GM12878 (cell line): Measurements from ENCODE around the gene ZFC3H1. TPM values are rescaled to one million over a fixed set of nuclear protein-coding genes. Genes with fewer than 3 reads are reported as not detected.
A peak's percentile ranks its signal among the peaks of the same experiment; 100 is the strongest.

Source experiments
- ATAC-seq: fragments of 200-7000 bp; cut with Tn5 transposase; 3 replicates; pipeline ENCODE4 v1.9.1; 2020; ENCODE audit warnings: mild to moderate bottlenecking, moderate library complexity
- BruUV-seq: library from RNA; stranded (reverse); fragments of 400-500 nt; replicated peaks from 2 replicates; lab custom pipeline; 2021; lab: Mats Ljungman, UMichigan
- CTCF ChIA-PET: fragments of 300-600 bp; sonication (Branson Sonifier 250); formaldehyde crosslinking; extraction: SDS; loops from one replicate; lab custom pipeline; 2021; ENCODE audit warnings: inconsistent platforms; lab: Yijun Ruan, JAX
- POLR2A ChIA-PET: fragments of 350-600 bp; formaldehyde crosslinking; extraction: SDS; loops from one replicate; lab custom pipeline; 2021; ENCODE audit warnings: inconsistent platforms; lab: Charles Lee
- RAD21 ChIA-PET: fragments of 300-600 bp; sonication (Branson Sonifier 250); formaldehyde crosslinking; loops from one replicate; lab custom pipeline; 2023; ENCODE audit warnings: antibody characterized with exemption; ENCODE audit not compliant: unreplicated experiment; lab: Charles Lee
- SMC1A ChIA-PET: fragments of 300-600 bp; sonication (Branson Sonifier 250); formaldehyde crosslinking; loops from one replicate; lab custom pipeline; 2023; ENCODE audit not compliant: unreplicated experiment, uncharacterized antibody; lab: Charles Lee
- DNase-seq: peaks from one replicate; pipeline ENCODE4 v3.0.0-alpha.2; 2011; ENCODE audit warnings: low read depth, low spot score
- FAIRE-seq: peaks from 3 replicates; lab custom pipeline; 2011; peaks lifted over from hg19 to GRCh38; lab: Jason Lieb, UNC
- H2AFZ ChIP-seq: 2 replicates; pipeline ENCODE4 v1.6.0; 2011; ENCODE audit warnings: low read depth, low read length, control low read depth; ENCODE audit not compliant: control insufficient read depth
- H3K27ac ChIP-seq: 2 replicates; pipeline ENCODE4 v1.5.1; 2011; ENCODE audit warnings: control low read depth; ENCODE audit not compliant: control insufficient read depth, insufficient read depth
- H3K27me3 ChIP-seq, 2 experiments: replicated peaks in 1 of 2; 2 replicates each; pipeline versions ENCODE4 v1.6.0 to v1.6.1; 2011; ENCODE audit warnings: low read length in 1 of 2; ENCODE audit not compliant: control insufficient read depth in 2 of 2, insufficient read depth in 2 of 2
- H3K36me3 ChIP-seq, 2 experiments: 2 replicates each; pipeline ENCODE4 v1.5.1; 2011; ENCODE audit warnings: low read length in 1 of 2; ENCODE audit not compliant: control insufficient read depth in 2 of 2, insufficient read depth in 2 of 2
- H3K4me1 ChIP-seq: 2 replicates; pipeline ENCODE4 v1.6.1; 2011; ENCODE audit warnings: mild to moderate bottlenecking, low read length, moderate library complexity, mixed read lengths; ENCODE audit not compliant: control insufficient read depth, insufficient read depth
- H3K4me2 ChIP-seq: 2 replicates; pipeline ENCODE4 v1.6.0; 2011; ENCODE audit warnings: control low read depth; ENCODE audit not compliant: control insufficient read depth, insufficient read depth
- H3K4me3 ChIP-seq: fragments of 200-600 bp; sonication (generic); 2 replicates; pipeline ENCODE4 v1.5.1; 2016
- H3K79me2 ChIP-seq: 2 replicates; pipeline ENCODE4 v1.6.0; 2011; ENCODE audit warnings: low read length; ENCODE audit not compliant: control insufficient read depth, insufficient read depth
- H3K9ac ChIP-seq: 2 replicates; pipeline ENCODE4 v1.8.0; 2011; ENCODE audit warnings: low read length, control low read depth, mixed read lengths; ENCODE audit not compliant: control insufficient read depth, insufficient read depth
- H3K9me3 ChIP-seq: replicated peaks from 3 replicates; pipeline ENCODE4 v1.5.1; 2011; ENCODE audit warnings: mild to moderate bottlenecking, low read length; ENCODE audit not compliant: control insufficient read depth, insufficient read depth
- H4K20me1 ChIP-seq: 2 replicates; pipeline ENCODE4 v1.6.0; 2011; ENCODE audit not compliant: control insufficient read depth, insufficient read depth
- ASH2L ChIP-seq: fragments of 300-600, 200-600 bp; sonication (generic); IDR thresholded peaks from 2 replicates; pipeline ENCODE4 v1.6.1; 2017; ENCODE audit warnings: low read depth, mild to moderate bottlenecking, borderline replicate concordance
- KDM1A ChIP-seq: fragments of 200-600 bp; sonication (generic); IDR thresholded peaks from 2 replicates; pipeline ENCODE4 v1.6.1; 2016; ENCODE audit warnings: borderline replicate concordance
- NFYA ChIP-seq: IDR thresholded peaks from 2 replicates; pipeline ENCODE4 v1.6.1; 2011; ENCODE audit warnings: low read depth, mild to moderate bottlenecking, low read length, improper control_type of control experiment, borderline replicate concordance
- PML ChIP-seq: IDR thresholded peaks from 2 replicates; pipeline ENCODE4 v1.6.1; 2012; ENCODE audit warnings: low read length, inconsistent platforms
- POLR2A ChIP-seq: IDR thresholded peaks from 2 replicates; pipeline ENCODE4 v1.6.1; 2011; ENCODE audit warnings: low read depth, mild to moderate bottlenecking, low read length
- SREBF1 ChIP-seq: IDR thresholded peaks from 2 replicates; pipeline ENCODE4 v1.6.1; 2012; ENCODE audit warnings: mild to moderate bottlenecking, low read length
- STAT1 ChIP-seq: fragments of 450-650 bp; conservative IDR thresholded peaks from 2 replicates; pipeline ENCODE4 v1.6.1; 2014; ENCODE audit warnings: antibody characterized with exemption, mild to moderate bottlenecking
- STAT3 ChIP-seq: IDR thresholded peaks from 2 replicates; pipeline ENCODE4 v1.6.1; 2011; ENCODE audit warnings: low read depth, low read length, improper control_type of control experiment
- TCF3 ChIP-seq: IDR thresholded peaks from 2 replicates; pipeline ENCODE4 v1.6.1; 2012; ENCODE audit warnings: low read depth, mild to moderate bottlenecking, low read length, borderline replicate concordance; ENCODE audit not compliant: insufficient read depth
- WGBS: methylation state at CpG from one replicate; pipeline ENCODE4 v1.1.6; 2016; ENCODE audit warnings: low lambda C conversion rate; ENCODE audit not compliant: insufficient replicate concordance, insufficient coverage; ENCODE audit errors: missing lambda C conversion rate; 5-methylcytosine and 5-hydroxymethylcytosine counted together
- in situ Hi-C: fragments of 300-500 bp; cut with MboI; formaldehyde crosslinking; loops from 9 replicates; pipeline ENCODE4 v1.14.3; 2018; ENCODE audit warnings: mixed read lengths
- intact Hi-C: fragments of 100-400 bp; cut with micrococcal nuclease; formaldehyde crosslinking; loops from one replicate; pipeline ENCODE4 v1.14.2; 2022; ENCODE audit not compliant: unreplicated experiment
- polyA plus RNA-seq, 11 experiments: library from polyadenylated mRNA; depleted of rRNA in 4 of 11; unstranded in 6 of 11; stranded (reverse) in 5 of 11; fragments of >200 nt; fragmentation: Nextera tagmentation in 4 of 11; fragmentation: Illumina TruSeq in 1 of 11; extraction: Ambion mirVana in 4 of 11; extraction: Trizol in 1 of 11; gene quantifications; 1 replicate in 1 of 11; 2 replicates in 10 of 11; pipeline versions ENCODE4 v1.2.1 to v1.2.3, GENCODE V29; 2011 to 2016; ENCODE audit warnings: inconsistent platforms in 2 of 11, missing spikeins in 2 of 11, low read depth in 1 of 11
- total RNA-seq, 4 experiments: library from RNA; depleted of rRNA in 3 of 4; stranded (reverse); fragments of >200 nt in 3 of 4; fragmentation: Illumina TruSeq in 1 of 4; extraction: Trizol in 1 of 4; gene quantifications; 2 replicates each; pipeline versions ENCODE4 v1.2.1 to v1.2.3, GENCODE V29; 2013 to 2021
- TF ChIP-seq, protein P1 (sequence below): fragments of 450-650 bp; conservative IDR thresholded peaks from 2 replicates; pipeline ENCODE4 v1.6.1; 2017; ENCODE audit warnings: mild to moderate bottlenecking, moderate library complexity
- TF ChIP-seq, protein P2 (sequence below): IDR thresholded peaks from 2 replicates; pipeline ENCODE4 v1.6.1; 2011; ENCODE audit warnings: borderline replicate concordance, low read depth, mild to moderate bottlenecking, moderate library complexity, low read length; ENCODE audit not compliant: insufficient read depth, poor library complexity, severe bottlenecking

Gene ZFC3H1
- total and polyA plus RNA-seq, 10 of the 15 experiments (the other 5 are each of a cell fraction or from before 2014, with no cell fraction given), result 11.2 to 88.7 (median 25.9) TPM

DNA sequence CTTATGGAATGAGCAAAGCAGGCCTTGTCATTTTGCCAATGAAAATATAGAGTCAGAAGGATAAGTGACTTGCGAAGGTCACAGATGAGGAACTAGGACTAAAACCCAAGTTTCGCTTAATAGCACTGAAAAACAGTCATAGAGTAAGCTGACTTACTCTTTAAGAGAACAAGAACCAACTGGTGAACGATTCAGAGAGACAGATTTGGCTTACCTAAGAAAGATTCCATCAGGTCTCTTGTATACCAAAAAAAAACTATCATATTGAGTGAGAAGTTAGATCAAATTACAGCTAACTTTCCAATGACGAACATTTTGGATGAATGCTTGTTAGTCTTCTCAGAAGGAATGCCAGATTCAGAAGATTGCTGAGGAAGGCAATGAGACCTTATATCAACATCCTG, 74.2 kb downstream of the ZFC3H1 start:
- 64% methylated on average over 4 of the region's 4 CpGs for WGBS
- Histone ChIP-seq H2AFZ (no peak overlapping the region), H3K9me3 (no peaks in the 10 kb centered on the region)

More for the DNA sequence above, 74.2 kb downstream of the ZFC3H1 start:
- Histone ChIP-seq H3K9ac (no peak overlapping the region), H3K4me3 (no peak overlapping the region), H3K4me2 (no peak overlapping the region), H3K79me2 (no peaks in the 10 kb centered on the region), H4K20me1 (no peaks in the 10 kb centered on the region), H3K36me3 (no peaks in the 10 kb centered on the region), H3K4me1 (no peaks in the 10 kb centered on the region), H3K27ac (no peak overlapping the region), H3K27me3 (peaks cover 0 to 2% of the 10 kb centered on the region in 2 experiments; a peak in 1 of 4 replicates)
- FAIRE-seq (no peak), ATAC-seq (peak; percentile 55), DNase-seq (no peak)
- RAD21 ChIA-PET, result no interaction called here
- TF ChIP-seq POLR2A (no peak), STAT3 (no peak), NFYA (no peak), ASH2L (no peak), STAT1 (no peak), PML (no peak), SREBF1 (no peak), KDM1A (no peak), TCF3 (no peak)
- TF ChIP-seq, protein P1, sequence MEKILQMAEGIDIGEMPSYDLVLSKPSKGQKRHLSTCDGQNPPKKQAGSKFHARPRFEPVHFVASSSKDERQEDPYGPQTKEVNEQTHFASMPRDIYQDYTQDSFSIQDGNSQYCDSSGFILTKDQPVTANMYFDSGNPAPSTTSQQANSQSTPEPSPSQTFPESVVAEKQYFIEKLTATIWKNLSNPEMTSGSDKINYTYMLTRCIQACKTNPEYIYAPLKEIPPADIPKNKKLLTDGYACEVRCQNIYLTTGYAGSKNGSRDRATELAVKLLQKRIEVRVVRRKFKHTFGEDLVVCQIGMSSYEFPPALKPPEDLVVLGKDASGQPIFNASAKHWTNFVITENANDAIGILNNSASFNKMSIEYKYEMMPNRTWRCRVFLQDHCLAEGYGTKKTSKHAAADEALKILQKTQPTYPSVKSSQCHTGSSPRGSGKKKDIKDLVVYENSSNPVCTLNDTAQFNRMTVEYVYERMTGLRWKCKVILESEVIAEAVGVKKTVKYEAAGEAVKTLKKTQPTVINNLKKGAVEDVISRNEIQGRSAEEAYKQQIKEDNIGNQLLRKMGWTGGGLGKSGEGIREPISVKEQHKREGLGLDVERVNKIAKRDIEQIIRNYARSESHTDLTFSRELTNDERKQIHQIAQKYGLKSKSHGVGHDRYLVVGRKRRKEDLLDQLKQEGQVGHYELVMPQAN, result no peak
- TF ChIP-seq, protein P2, sequence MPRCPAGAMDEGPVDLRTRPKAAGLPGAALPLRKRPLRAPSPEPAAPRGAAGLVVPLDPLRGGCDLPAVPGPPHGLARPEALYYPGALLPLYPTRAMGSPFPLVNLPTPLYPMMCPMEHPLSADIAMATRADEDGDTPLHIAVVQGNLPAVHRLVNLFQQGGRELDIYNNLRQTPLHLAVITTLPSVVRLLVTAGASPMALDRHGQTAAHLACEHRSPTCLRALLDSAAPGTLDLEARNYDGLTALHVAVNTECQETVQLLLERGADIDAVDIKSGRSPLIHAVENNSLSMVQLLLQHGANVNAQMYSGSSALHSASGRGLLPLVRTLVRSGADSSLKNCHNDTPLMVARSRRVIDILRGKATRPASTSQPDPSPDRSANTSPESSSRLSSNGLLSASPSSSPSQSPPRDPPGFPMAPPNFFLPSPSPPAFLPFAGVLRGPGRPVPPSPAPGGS, result no peak
- in situ Hi-C loops (no loop called here), intact Hi-C loops (no loop called here)
- SMC1A ChIA-PET, result no interaction called here
- no TSS peak for BruUV-seq
- POLR2A ChIA-PET, result interaction anchor here (0.6 kb wide), 1 partner anchor 52 kb away, joined by 3 read pairs; no protein-coding TSS in a partner anchor
- CTCF ChIA-PET, result no interaction called here
